Vagina (tissue), 2 donors: Measurements from ENCODE around the gene COPS9.

Source experiments
- POLR2A ChIP-seq, 2 donors: fragments of 450-650 bp; IDR thresholded peaks; one replicate each; pipeline ENCODE4 v1.6.1; 2017; ENCODE audit warnings: antibody characterized with exemption in 2 of 2, mild to moderate bottlenecking in 2 of 2, moderate library complexity in 2 of 2
- POLR2AphosphoS5 ChIP-seq, 2 donors: sonication (generic); formaldehyde crosslinking; IDR thresholded peaks; one replicate each; pipeline ENCODE4 v1.9.0; 2017; ENCODE audit warnings: antibody characterized with exemption in 2 of 2, mild to moderate bottlenecking in 2 of 2, low read depth in 1 of 2; ENCODE audit not compliant: insufficient read depth in 1 of 2
- TF ChIP-seq, protein P1 (sequence below), 3 experiments: fragments of 450-650 bp in 2 of 3; fragments of 200-600 bp in 1 of 3; sonication (generic) in 1 of 3; IDR thresholded peaks; one replicate each; pipeline ENCODE4 v1.5.1; 2017 to 2019; ENCODE audit warnings: antibody characterized with exemption in 3 of 3, mild to moderate bottlenecking in 2 of 3, moderate library complexity in 2 of 3

DNA sequence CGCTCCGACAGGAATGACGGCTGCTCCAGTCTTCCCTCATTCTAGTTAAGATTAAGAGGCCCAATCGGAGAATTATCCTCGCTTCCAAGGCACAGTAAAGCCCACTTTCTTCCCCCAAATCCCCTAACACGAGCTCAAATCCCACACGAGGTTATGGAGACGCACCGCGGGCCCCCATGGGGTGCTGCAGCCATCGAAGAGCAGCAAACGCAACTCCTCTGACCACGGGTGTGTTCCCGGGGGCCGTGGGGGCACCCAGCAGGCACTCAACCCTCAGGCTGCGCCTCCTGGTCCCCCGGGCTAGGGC lies 446 bp downstream of the COPS9 start:
- TF ChIP-seq POLR2A (IDR thresholded peaks at IDR 0.05) (no peak), POLR2AphosphoS5 (IDR thresholded peaks at IDR 0.05; ENCODE audit: insufficient read depth in 1 of 2, low read depth in 1 of 2) (no peak)
- TF ChIP-seq, protein P1, sequence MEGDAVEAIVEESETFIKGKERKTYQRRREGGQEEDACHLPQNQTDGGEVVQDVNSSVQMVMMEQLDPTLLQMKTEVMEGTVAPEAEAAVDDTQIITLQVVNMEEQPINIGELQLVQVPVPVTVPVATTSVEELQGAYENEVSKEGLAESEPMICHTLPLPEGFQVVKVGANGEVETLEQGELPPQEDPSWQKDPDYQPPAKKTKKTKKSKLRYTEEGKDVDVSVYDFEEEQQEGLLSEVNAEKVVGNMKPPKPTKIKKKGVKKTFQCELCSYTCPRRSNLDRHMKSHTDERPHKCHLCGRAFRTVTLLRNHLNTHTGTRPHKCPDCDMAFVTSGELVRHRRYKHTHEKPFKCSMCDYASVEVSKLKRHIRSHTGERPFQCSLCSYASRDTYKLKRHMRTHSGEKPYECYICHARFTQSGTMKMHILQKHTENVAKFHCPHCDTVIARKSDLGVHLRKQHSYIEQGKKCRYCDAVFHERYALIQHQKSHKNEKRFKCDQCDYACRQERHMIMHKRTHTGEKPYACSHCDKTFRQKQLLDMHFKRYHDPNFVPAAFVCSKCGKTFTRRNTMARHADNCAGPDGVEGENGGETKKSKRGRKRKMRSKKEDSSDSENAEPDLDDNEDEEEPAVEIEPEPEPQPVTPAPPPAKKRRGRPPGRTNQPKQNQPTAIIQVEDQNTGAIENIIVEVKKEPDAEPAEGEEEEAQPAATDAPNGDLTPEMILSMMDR (IDR thresholded peaks at IDR 0.05): no peak
